Measurements from ENCODE around the gene CNKSR3. TPM values are rescaled to one million over a fixed set of nuclear protein-coding genes. Genes with fewer than 3 reads are reported as not detected.

Gene CNKSR3
- total and polyA plus RNA-seq, 8 donors: 10.5 to 33.2 (median 29.8) TPM

- ATAC-seq (no peak), DNase-seq (no peak)
- TF ChIP-seq CTCF (IDR thresholded peaks at IDR 0.05): no peak
- Histone ChIP-seq H3K27me3 (no peaks in the 10 kb centered on the region), H3K36me3 (no peaks in the 10 kb centered on the region), H3K4me1 (no peaks in the 10 kb centered on the region), H3K27ac (no peak overlapping the region), H3K9me3 (no peaks in the 10 kb centered on the region), H3K4me3 (no peak overlapping the region)
- intact Hi-C loops (cut with DNase I): no loop called here
Measured at GRCh38 chr6:154438882-154439415, 71.5 kb downstream of the CNKSR3 start.

GRCh38 chr6:154435400-154435945 lies 75.0 kb downstream of the CNKSR3 start:
- no peak for ATAC-seq

GRCh38 chr6:154434662-154435061 lies 75.8 kb downstream of the CNKSR3 start:
- no peak for DNase-seq
- TF ChIP-seq CTCF (IDR thresholded peaks at IDR 0.05): no peak
- H3K36me3 ChIP-seq: no peaks in the 10 kb centered on the region
- H3K27ac ChIP-seq: no peak overlapping the region
- no peak overlapping the region for H3K4me3 ChIP-seq
- no peaks in the 10 kb centered on the region for H3K27me3 ChIP-seq
- peaks cover 0 to 13% of the 10 kb centered on the region in 2 donors for H3K4me1 ChIP-seq
- H3K9me3 ChIP-seq: no peaks in the 10 kb centered on the region
- intact Hi-C loops (cut with DNase I): no loop called here
- no peak for ATAC-seq

More at GRCh38 chr6:154435400-154435945, 75.0 kb downstream of the CNKSR3 start:
- Histone ChIP-seq H3K4me3 (no peak overlapping the region), H3K9me3 (no peaks in the 10 kb centered on the region), H3K27ac (no peak overlapping the region), H3K27me3 (no peaks in the 10 kb centered on the region), H3K36me3 (no peaks in the 10 kb centered on the region), H3K4me1 (peaks cover 0 to 13% of the 10 kb centered on the region in 2 donors)
- intact Hi-C loops (cut with DNase I): no loop called here
- peak in 1 of 4 donors; percentile 19 for DNase-seq
- no peak for TF ChIP-seq CTCF (IDR thresholded peaks at IDR 0.05)

- Histone ChIP-seq H3K27me3 (no peaks in the 10 kb centered on the region), H3K36me3 (no peaks in the 10 kb centered on the region), H3K9me3 (no peaks in the 10 kb centered on the region), H3K4me1 (peaks cover 0 to 13% of the 10 kb centered on the region in 2 donors), H3K4me3 (no peak overlapping the region), H3K27ac (peak overlapping the region in 1 of 2 donors; percentile 19)
- TF ChIP-seq CTCF (IDR thresholded peaks at IDR 0.05): no peak
- ATAC-seq (no peak), DNase-seq (no peak)
- intact Hi-C loops (cut with DNase I): no loop called here
Measured at GRCh38 chr6:154433477-154434241, 76.8 kb downstream of the CNKSR3 start.
